HL-60 (cell line): ENCODE results near the gene FLOT1.

Experiments
- GABPA ChIP-seq: IDR thresholded peaks from 2 replicates; pipeline ENCODE4 v1.6.1; 2012; ENCODE audit warnings: low read depth
- SPI1 ChIP-seq: IDR thresholded peaks from 2 replicates; pipeline ENCODE4 v1.6.1; 2012; ENCODE audit warnings: low read depth, mild to moderate bottlenecking, borderline replicate concordance
- TF ChIP-seq, protein P1 (sequence below): IDR thresholded peaks from one replicate; pipeline ENCODE4 v1.5.1; 2011; ENCODE audit warnings: low read length, control low read depth, inconsistent platforms; ENCODE audit not compliant: insufficient read depth

DNA sequence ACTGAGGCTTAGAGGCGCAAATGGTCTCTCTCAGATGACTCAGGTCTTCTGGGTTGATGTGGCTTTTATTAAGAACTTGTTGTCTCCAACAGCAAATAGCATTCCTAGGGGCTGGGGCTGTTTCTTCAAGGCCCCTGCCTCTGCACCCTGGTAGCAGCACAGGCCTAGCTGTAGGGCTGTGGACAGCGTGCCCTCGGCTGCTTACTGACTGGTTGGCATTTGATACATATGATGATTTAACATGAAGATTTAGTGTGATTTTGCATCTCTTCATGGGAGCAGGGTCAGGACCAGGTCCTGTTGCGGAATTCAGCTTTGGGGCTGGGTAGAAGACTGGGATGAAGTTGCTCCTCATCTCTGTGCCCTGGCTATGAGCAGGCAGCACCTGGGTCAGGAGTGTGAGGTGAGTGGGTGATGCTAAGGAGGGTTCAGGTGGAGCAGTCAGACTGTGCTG lies 26.2 kb upstream of the FLOT1 start:
- TF ChIP-seq, protein P1, sequence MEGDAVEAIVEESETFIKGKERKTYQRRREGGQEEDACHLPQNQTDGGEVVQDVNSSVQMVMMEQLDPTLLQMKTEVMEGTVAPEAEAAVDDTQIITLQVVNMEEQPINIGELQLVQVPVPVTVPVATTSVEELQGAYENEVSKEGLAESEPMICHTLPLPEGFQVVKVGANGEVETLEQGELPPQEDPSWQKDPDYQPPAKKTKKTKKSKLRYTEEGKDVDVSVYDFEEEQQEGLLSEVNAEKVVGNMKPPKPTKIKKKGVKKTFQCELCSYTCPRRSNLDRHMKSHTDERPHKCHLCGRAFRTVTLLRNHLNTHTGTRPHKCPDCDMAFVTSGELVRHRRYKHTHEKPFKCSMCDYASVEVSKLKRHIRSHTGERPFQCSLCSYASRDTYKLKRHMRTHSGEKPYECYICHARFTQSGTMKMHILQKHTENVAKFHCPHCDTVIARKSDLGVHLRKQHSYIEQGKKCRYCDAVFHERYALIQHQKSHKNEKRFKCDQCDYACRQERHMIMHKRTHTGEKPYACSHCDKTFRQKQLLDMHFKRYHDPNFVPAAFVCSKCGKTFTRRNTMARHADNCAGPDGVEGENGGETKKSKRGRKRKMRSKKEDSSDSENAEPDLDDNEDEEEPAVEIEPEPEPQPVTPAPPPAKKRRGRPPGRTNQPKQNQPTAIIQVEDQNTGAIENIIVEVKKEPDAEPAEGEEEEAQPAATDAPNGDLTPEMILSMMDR: no peak
- no peak for TF ChIP-seq SPI1
- no peak for TF ChIP-seq GABPA
